ENCODE measurements around the gene LDHB. TPM values are rescaled to one million over a fixed set of nuclear protein-coding genes. Genes with fewer than 3 reads are reported as not detected.

The LDHB gene
- total RNA-seq, 1 experiment from 2014 or later, result 1,752 TPM

DNA sequence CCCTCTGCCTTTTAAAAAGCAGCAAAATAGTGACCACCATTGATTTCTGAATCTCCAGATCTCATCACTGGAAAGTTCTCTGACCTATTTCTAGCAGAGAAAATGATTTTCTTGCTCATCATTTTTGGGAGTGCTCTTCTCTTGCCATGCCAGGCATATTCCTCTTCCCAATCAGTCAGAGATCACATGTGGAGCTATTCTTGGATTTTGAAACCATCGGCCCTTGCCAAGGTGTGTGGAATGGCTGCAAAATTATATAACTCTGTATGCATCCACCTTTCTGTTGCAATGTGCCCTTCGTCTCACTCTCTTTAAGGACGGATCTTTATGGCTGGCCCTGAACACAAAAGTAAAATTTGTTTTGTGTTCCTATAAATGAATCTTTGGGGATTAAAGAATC lies 25.5 kb upstream of the LDHB start:
- Mint-ChIP-seq H3K36me3 (ENCODE audit: insufficient read depth, unreplicated experiment) (no peaks in the 10 kb centered on the region), H3K4me1 (ENCODE audit: low read depth, unreplicated experiment) (peaks cover 7% of the 10 kb centered on the region), H3K9me3 (ENCODE audit: unreplicated experiment) (peaks cover under 1% of the 10 kb centered on the region), H3K27ac (ENCODE audit: unreplicated experiment) (no peak overlapping the region), H3K27me3 (ENCODE audit: insufficient read depth, unreplicated experiment) (no peaks in the 10 kb centered on the region), H3K4me3 (ENCODE audit: unreplicated experiment) (no peak overlapping the region)
- ChIA-PET POLR2A (no interaction called here), CTCF (no interaction called here)
- no peaks in the 10 kb centered on the region for H3K9me3 ChIP-seq
- no peak for TF ChIP-seq CTCF (IDR thresholded peaks at IDR 0.05; ENCODE audit: insufficient read depth in 1 of 2, low read depth in 1 of 2, low read length in 1 of 2, severe bottlenecking in 1 of 2, unreplicated experiment in 1 of 2)
- no peaks in the 10 kb centered on the region for H3K27me3 ChIP-seq (replicated peaks; ENCODE audit: control insufficient read depth, insufficient read depth, low read length)
- H3K4me3 ChIP-seq (ENCODE audit: low read depth, low read length), result no peak overlapping the region
- intact Hi-C loops (cut with micrococcal nuclease; ENCODE audit: unreplicated experiment), result no loop called here
- BruUV-seq (replicated peaks), result no TSS peak
- H3K36me3 ChIP-seq (ENCODE audit: control insufficient read depth, insufficient read depth, low read length), result no peaks in the 10 kb centered on the region
- no peaks in the 10 kb centered on the region; the same call in 1 of the 2 replicates for H3K4me1 ChIP-seq
- no peak for DNase-seq

GRCh38 chr12:21678959-21679358 lies 21.3 kb upstream of the LDHB start:
- H3K27ac Mint-ChIP-seq (ENCODE audit: unreplicated experiment), result no peak overlapping the region
- TF ChIP-seq CTCF (IDR thresholded peaks at IDR 0.05; ENCODE audit: insufficient read depth in 1 of 2, low read depth in 1 of 2, low read length in 1 of 2, severe bottlenecking in 1 of 2, unreplicated experiment in 1 of 2), result no peak
- BruUV-seq (replicated peaks), result no TSS peak
- DNase-seq, result no peak
- H3K4me1 Mint-ChIP-seq (ENCODE audit: low read depth, unreplicated experiment), result peaks cover 20% of the 10 kb centered on the region
- no peaks in the 10 kb centered on the region for H3K27me3 Mint-ChIP-seq (ENCODE audit: insufficient read depth, unreplicated experiment)
- no peak overlapping the region for H3K4me3 ChIP-seq (ENCODE audit: low read depth, low read length)
- no peaks in the 10 kb centered on the region; the same call in 1 of the 2 replicates for H3K36me3 ChIP-seq (ENCODE audit: control insufficient read depth, insufficient read depth, low read length)
- ChIA-PET CTCF (interaction anchor here (0.9 to 1.0 kb wide), 2 partner anchors 20 to 71 kb away, joined by 3 to 4 read pairs; no protein-coding TSS in a partner anchor), POLR2A (no interaction called here)
- H3K9me3 ChIP-seq, result no peaks in the 10 kb centered on the region
- no peak overlapping the region for H3K4me3 Mint-ChIP-seq (ENCODE audit: unreplicated experiment)
- intact Hi-C loops (cut with micrococcal nuclease; ENCODE audit: unreplicated experiment), result no loop called here
- no peaks in the 10 kb centered on the region; the same call in 1 of the 2 replicates for H3K4me1 ChIP-seq
- H3K27me3 ChIP-seq (replicated peaks; ENCODE audit: control insufficient read depth, insufficient read depth, low read length), result no peaks in the 10 kb centered on the region
- no peaks in the 10 kb centered on the region for H3K9me3 Mint-ChIP-seq (ENCODE audit: unreplicated experiment)
- H3K36me3 Mint-ChIP-seq (ENCODE audit: insufficient read depth, unreplicated experiment), result no peaks in the 10 kb centered on the region

GRCh38 chr12:21677622-21678277 lies 20.1 kb upstream of the LDHB start:
- DNase-seq, result no peak
- H3K4me1 Mint-ChIP-seq (ENCODE audit: low read depth, unreplicated experiment), result peaks cover 20% of the 10 kb centered on the region
- no peaks in the 10 kb centered on the region for H3K27me3 Mint-ChIP-seq (ENCODE audit: insufficient read depth, unreplicated experiment)
- H3K36me3 Mint-ChIP-seq (ENCODE audit: insufficient read depth, unreplicated experiment), result no peaks in the 10 kb centered on the region
- H3K27me3 ChIP-seq (replicated peaks; ENCODE audit: control insufficient read depth, insufficient read depth, low read length), result no peaks in the 10 kb centered on the region
- H3K4me1 ChIP-seq, result no peaks in the 10 kb centered on the region; the same call in 1 of the 2 replicates
- no peak overlapping the region for H3K27ac Mint-ChIP-seq (ENCODE audit: unreplicated experiment)
- H3K36me3 ChIP-seq (ENCODE audit: control insufficient read depth, insufficient read depth, low read length), result no peaks in the 10 kb centered on the region; the same call in 1 of the 2 replicates
- ChIA-PET POLR2A (no interaction called here), CTCF (interaction anchor here (0.6 to 1.1 kb wide), 2 partner anchors 35 to 357 kb away, joined by 3 to 6 read pairs; no protein-coding TSS in a partner anchor)
- BruUV-seq (replicated peaks), result no TSS peak
- no peaks in the 10 kb centered on the region for H3K9me3 ChIP-seq
- H3K4me3 Mint-ChIP-seq (ENCODE audit: unreplicated experiment), result no peak overlapping the region
- no peak for TF ChIP-seq CTCF (IDR thresholded peaks at IDR 0.05; ENCODE audit: insufficient read depth in 1 of 2, low read depth in 1 of 2, low read length in 1 of 2, severe bottlenecking in 1 of 2, unreplicated experiment in 1 of 2)
- H3K9me3 Mint-ChIP-seq (ENCODE audit: unreplicated experiment), result no peaks in the 10 kb centered on the region
- intact Hi-C loops (cut with micrococcal nuclease; ENCODE audit: unreplicated experiment), result no loop called here
- no peak overlapping the region for H3K4me3 ChIP-seq (ENCODE audit: low read depth, low read length)

Data from Caco-2 (cell line).